NCI-H510A (cell line): ENCODE measurements around the gene SNRNP40.

Experiments used
- DNase-seq: peaks from one replicate; lab custom pipeline; 2025; lab: John Stamatoyannopoulos, UW

Gene SNRNP40

GRCh38 chr1:31231802-31232201 is 64.8 kb downstream of the SNRNP40 start:
- no peak for DNase-seq

DNA sequence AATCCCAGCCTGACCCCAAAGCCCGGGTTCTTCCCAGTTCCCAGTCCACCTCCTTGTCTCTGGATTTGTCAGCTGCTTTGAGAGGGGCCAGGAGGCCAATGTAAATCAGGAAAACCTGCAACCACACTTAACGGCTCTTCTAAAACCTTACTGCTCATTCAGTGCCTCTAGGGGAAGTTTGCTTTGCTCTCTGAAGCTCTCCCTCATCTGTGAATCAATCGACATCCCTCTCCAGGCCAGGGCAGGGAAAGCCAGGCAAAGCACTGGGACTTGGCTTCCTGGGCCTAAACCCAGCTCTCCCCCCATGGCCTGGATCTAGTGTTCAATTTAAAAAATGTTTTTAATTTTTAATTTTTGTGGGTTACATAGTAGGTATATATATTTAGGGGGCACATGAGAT is 66.2 kb downstream of the SNRNP40 start:
- no peak for DNase-seq

GRCh38 chr1:31228986-31229385 is 67.6 kb downstream of the SNRNP40 start:
- DNase-seq: no peak

DNA sequence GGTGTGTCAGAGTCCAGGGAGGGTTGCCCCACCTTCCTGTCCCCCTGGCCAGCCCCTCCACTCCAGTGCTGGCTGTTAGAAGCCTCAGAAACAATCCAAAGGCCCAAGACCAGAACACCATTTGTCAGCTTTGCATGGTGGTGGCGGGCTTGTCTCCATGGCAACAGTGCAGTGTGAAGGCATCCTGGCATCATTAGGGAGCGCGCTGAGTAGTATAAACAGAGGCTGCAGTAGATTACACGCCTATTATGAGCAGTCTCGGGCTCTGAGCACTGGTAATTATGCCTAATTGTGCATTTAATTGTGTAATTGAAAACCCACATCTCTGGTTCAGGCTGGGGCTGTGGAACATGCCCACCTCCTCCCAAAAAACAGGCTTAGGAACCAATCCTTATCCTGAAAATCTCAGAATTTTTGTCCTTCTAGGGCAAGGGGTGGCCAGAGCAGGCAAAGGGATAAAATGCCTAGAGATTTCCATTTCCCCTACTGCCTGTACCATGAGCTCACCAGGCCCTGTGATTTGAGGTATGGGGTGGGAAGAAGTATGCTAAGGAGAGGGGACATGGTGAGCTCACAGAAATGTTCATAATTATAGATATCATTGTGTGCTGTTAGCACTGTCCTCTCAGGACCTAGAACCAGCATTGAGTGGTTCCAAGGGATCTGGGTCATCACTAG is 68.6 kb downstream of the SNRNP40 start:
- no peak for DNase-seq

DNA sequence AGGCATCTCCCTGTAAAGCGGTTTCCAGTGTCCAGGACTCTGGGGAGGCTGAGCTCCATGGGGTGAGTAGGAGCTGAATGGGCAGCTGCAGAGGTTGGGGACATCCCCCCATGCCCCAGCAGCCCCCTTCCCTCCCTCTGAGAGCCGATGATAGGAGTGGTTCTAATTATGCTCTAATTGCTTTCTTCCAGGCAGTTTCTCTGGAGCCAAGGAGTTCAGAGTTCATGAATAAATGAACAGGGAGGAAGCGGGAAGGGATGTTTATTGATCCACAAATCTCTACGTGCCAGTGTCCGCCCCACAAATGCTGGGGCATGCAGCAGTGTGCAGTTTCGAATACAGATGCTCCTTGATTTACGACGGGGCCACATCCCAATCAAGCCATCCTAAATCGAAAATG is 72.5 kb downstream of the SNRNP40 start:
- no peak for DNase-seq

DNA sequence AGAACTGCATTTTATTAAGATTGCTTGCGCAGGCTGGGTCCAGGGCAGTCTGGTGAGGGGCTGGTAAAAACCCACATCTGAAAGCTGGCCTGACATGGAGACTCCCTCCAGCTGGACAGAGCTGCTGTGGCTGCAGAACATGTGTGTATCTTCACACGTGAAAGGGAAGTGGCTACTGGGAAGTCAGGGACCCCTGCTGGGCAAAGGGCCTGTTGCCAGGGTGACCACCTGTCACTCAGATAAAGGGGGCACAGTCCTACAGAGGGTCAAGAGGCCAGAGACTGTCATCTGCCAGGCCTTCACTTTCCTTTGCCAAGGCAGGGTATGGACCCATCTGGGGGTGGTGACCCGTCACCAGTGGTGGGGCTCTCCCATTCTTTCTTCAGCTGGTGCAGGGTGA is 74.4 kb downstream of the SNRNP40 start:
- DNase-seq: no peak

DNA sequence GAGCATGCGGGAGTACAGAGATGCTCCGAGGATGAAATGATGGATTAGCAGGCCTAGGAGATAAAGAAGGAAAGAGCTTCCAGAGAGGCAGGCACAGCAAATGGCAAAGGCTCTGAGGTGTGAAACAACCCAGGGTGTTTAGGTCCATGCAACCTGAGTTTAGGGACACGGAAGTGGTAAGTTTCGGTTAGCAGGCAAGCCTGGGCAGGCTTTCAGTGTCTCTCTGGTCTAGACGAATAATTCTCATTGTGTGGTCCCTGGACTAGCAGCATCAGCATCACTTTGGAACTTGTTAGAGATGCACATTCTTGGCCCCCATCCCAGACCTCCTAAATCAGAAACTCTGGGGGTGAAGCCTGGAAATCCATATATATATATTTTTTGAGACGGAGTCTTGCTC is 75.5 kb downstream of the SNRNP40 start:
- DNase-seq: no peak

DNA sequence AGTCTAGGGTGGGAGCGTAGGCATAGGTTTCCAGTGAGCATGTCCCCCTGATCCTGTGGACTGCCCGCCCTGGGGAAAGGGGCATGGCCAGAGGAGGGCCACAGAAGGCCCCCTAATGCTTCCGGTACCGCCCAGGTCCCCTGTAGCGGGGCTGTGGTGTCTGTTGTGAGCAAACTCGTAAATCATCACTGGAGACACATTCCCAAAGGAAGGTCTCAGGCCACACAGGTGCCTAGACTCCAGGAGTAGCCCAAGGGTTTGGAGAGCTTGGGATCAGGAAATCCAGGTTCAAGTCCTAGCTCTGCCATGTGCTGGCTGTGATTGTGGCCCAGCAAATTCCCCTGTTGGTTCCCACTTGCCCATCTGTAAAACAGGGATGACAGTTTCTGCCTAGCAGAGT is 77.1 kb downstream of the SNRNP40 start:
- DNase-seq: no peak

- DNase-seq: no peak
Observed at GRCh38 chr1:31218705-31219104, 77.9 kb downstream of the SNRNP40 start.

DNA sequence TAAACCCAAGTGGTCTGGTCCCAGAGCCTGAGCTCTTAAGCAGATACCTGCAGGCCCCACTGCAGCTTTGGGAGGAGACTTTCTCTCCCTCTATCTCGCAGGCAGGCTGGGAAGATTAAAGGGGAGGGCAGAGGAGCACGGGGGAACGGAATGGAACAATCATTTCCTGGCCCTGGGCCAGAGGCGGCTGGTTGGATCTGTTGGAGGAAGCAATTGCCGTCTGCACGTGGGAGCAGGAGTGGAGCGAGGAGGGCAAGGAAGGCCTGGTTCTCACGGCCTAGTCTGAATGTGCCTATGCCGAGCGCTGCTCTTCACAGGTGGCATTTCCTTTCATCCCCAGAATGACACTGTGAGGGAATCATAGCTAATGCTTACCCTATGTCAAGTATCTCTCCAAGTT is 80.6 kb downstream of the SNRNP40 start:
- peak; percentile 56 for DNase-seq

DNA sequence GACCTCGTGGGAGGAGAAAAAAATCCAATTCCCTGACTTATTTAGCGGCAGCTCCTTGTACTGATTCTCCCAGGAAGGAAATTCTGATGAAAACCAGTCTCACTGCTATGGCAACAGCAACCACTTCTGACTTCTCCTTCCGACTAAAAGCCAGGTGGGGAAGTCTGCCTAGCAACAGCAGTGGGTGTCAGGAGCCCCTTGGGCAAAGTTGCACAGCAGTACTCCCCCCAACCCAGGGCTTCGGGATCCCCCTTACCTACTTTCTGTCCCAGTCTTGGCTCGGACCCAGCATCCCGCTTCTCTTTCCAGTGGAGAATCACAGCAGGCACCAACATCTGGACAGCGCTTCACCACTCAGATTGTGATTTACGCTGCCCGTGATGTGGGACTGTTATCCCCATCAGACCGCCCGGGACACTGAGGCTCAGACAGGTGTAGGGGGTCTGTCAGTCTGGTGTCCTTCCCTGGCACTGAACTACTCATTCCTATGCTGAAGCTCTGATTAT is 81.5 kb downstream of the SNRNP40 start:
- DNase-seq: no peak

GRCh38 chr1:31214316-31215064 is 82.1 kb downstream of the SNRNP40 start:
- no peak for DNase-seq
